Cardiac fibroblast (primary cell): ENCODE measurements around the gene CFL2.
A peak's percentile ranks its signal among the peaks of the same experiment; 100 is the strongest.

Experiments used
- DNase-seq, 2 donors: peaks; one replicate each; pipeline versions ENCODE4 v3.0.0 to v3.0.0-alpha.2; 2010; ENCODE audit warnings: low read depth in 2 of 2
- H3K4me3 ChIP-seq, 2 donors: replicated peaks in 1 of 2; 1 replicate in 1 of 2; 2 replicates in 1 of 2; pipeline ENCODE4 v1.5.1; 2011; ENCODE audit warnings: low read depth in 2 of 2, low read length in 2 of 2, mild to moderate bottlenecking in 2 of 2, moderate library complexity in 1 of 2
- CTCF ChIP-seq: IDR thresholded peaks from one replicate; pipeline ENCODE4 v1.5.1; 2011; ENCODE audit warnings: low read depth, mild to moderate bottlenecking, low read length, inconsistent platforms

The CFL2 gene

GRCh38 chr14:34665785-34666435, 48.5 kb downstream of the CFL2 start:
- peak; percentile 91 to 96 for DNase-seq
- H3K4me3 ChIP-seq, result no peak overlapping the region
- TF ChIP-seq CTCF, result no peak

GRCh38 chr14:34662561-34663088, 51.8 kb downstream of the CFL2 start:
- H3K4me3 ChIP-seq, result no peak overlapping the region
- peak; percentile 13 to 64 for DNase-seq
- no peak for TF ChIP-seq CTCF

- no peak for TF ChIP-seq CTCF
- DNase-seq, result no peak
- H3K4me3 ChIP-seq, result no peak overlapping the region
Measured at GRCh38 chr14:34660796-34661195, 53.6 kb downstream of the CFL2 start.
